Uterus (tissue), 4 donors: ENCODE measurements around the gene ZIC4. TPM values are rescaled to one million over a fixed set of nuclear protein-coding genes. Genes with fewer than 3 reads are reported as not detected.

Source experiments
- DNase-seq, 2 donors: peaks; one replicate each; pipeline ENCODE4 v3.0.0-alpha.2; 2019 to 2020
- H3K27ac ChIP-seq, 2 donors: fragments of 200-600 bp; sonication (generic); 1 replicate in 1 of 2; 2 replicates in 1 of 2; pipeline ENCODE4 v1.5.1; 2016 to 2018
- H3K27me3 ChIP-seq, 2 donors: fragments of 200-600 bp; sonication (generic); one replicate each; pipeline ENCODE4 v1.5.1; 2018 to 2019; ENCODE audit warnings: control low read depth in 1 of 2
- H3K36me3 ChIP-seq, 2 donors: fragments of 200-600 bp; sonication (generic); one replicate each; pipeline ENCODE4 v1.5.1; 2019; ENCODE audit warnings: control low read depth in 1 of 2
- H3K4me1 ChIP-seq, 2 donors: fragments of 200-600 bp; sonication (generic); one replicate each; pipeline ENCODE4 v1.5.1; 2018 to 2019; ENCODE audit warnings: control low read depth in 1 of 2
- H3K4me3 ChIP-seq, 2 donors: fragments of 200-600 bp; sonication (generic); 1 replicate in 1 of 2; 2 replicates in 1 of 2; pipeline ENCODE4 v1.5.1; 2018 to 2019; ENCODE audit warnings: mild to moderate bottlenecking in 1 of 2
- H3K9me3 ChIP-seq, 2 donors: fragments of 200-600 bp; sonication (generic); one replicate each; pipeline ENCODE4 v1.5.1; 2019; ENCODE audit warnings: control low read depth in 1 of 2
- CTCF ChIP-seq, 4 experiments: fragments of 200-600 bp in 2 of 4; fragments of 450-650 bp in 2 of 4; sonication (generic) in 2 of 4; IDR thresholded peaks; one replicate each; pipeline ENCODE4 v1.5.1; 2016 to 2019; ENCODE audit warnings: antibody characterized with exemption in 4 of 4, mild to moderate bottlenecking in 2 of 4, moderate library complexity in 1 of 4
- POLR2A ChIP-seq, 2 donors: fragments of 450-650 bp; IDR thresholded peaks; one replicate each; pipeline ENCODE4 v1.6.1; 2016; ENCODE audit warnings: antibody characterized with exemption in 2 of 2, mild to moderate bottlenecking in 1 of 2, moderate library complexity in 1 of 2
- intact Hi-C: fragments of 100-400 bp; cut with DNase I; formaldehyde crosslinking; loops from one replicate; pipeline ENCODE4 v1.15.1; 2023; ENCODE audit warnings: low total_unique reads
- total RNA-seq, 4 donors: library from RNA; depleted of rRNA in 3 of 4; stranded (reverse); fragments of >200 nt in 3 of 4; gene quantifications; one replicate each; pipeline versions ENCODE4 v1.1.0 to v1.2.4, GENCODE V29; 2014 to 2023
- donor health status: DM: yes; HTN: yes; CAD: no.

The ZIC4 gene
- total RNA-seq, 4 donors from 2014 or later = not detected

GRCh38 chr3:147397155-147397874, 9.0 kb downstream of the ZIC4 start:
- TF ChIP-seq POLR2A (IDR thresholded peaks at IDR 0.05) (no peak), CTCF (IDR thresholded peaks at IDR 0.05) (no peak)
- Histone ChIP-seq H3K27ac (no peak overlapping the region), H3K4me3 (no peak overlapping the region), H3K36me3 (no peaks in the 10 kb centered on the region), H3K4me1 (peaks cover 0 to 18% of the 10 kb centered on the region in 2 donors), H3K27me3 (peaks cover 19 to 83% of the 10 kb centered on the region in 2 donors), H3K9me3 (no peaks in the 10 kb centered on the region)
- no peak for DNase-seq
- intact Hi-C loops = no loop called here

DNA sequence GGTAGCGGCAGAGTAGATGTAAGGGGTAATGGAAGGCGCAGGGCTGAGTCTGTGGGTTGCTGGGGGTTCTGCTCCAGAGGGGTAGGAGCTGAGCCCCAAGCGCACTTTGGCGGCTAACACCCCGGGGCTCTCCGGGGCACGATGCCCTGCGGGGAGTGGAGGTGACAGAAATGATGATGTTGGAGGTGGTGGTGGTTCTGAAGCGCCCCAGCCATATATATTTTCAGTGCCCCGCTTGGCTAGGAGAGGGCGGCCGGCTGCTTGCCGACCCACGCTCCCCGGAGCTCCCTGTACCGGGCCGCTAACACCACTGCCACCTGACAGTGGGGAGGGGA, 9.7 kb downstream of the ZIC4 start:
- TF ChIP-seq CTCF (IDR thresholded peaks at IDR 0.05) (no peak), POLR2A (IDR thresholded peaks at IDR 0.05) (no peak)
- no peak for DNase-seq
- Histone ChIP-seq H3K4me3 (no peak overlapping the region), H3K9me3 (no peaks in the 10 kb centered on the region), H3K27ac (no peak overlapping the region), H3K4me1 (peaks cover 0 to 24% of the 10 kb centered on the region in 2 donors), H3K27me3 (peaks cover 19 to 83% of the 10 kb centered on the region in 2 donors), H3K36me3 (no peaks in the 10 kb centered on the region)
- intact Hi-C loops = no loop called here

- Histone ChIP-seq H3K4me1 (peaks cover 0 to 26% of the 10 kb centered on the region in 2 donors), H3K36me3 (no peaks in the 10 kb centered on the region), H3K27ac (no peak overlapping the region), H3K4me3 (no peak overlapping the region), H3K27me3 (peaks cover 20 to 84% of the 10 kb centered on the region in 2 donors), H3K9me3 (no peaks in the 10 kb centered on the region)
- intact Hi-C loops = no loop called here
- TF ChIP-seq POLR2A (IDR thresholded peaks at IDR 0.05) (no peak), CTCF (IDR thresholded peaks at IDR 0.05) (no peak)
- no peak for DNase-seq
Measured at GRCh38 chr3:147395899-147396711, 10.2 kb downstream of the ZIC4 start.

GRCh38 chr3:147394884-147395225, 11.5 kb downstream of the ZIC4 start:
- TF ChIP-seq CTCF (IDR thresholded peaks at IDR 0.05) = no peak
- peaks cover 28 to 87% of the 10 kb centered on the region in 2 donors for H3K27me3 ChIP-seq
- H3K4me1 ChIP-seq = peaks cover 0 to 26% of the 10 kb centered on the region in 2 donors

More at GRCh38 chr3:147394884-147395225, 11.5 kb downstream of the ZIC4 start:
- Histone ChIP-seq H3K4me3 (no peak overlapping the region), H3K36me3 (no peaks in the 10 kb centered on the region), H3K27ac (no peak overlapping the region), H3K9me3 (no peaks in the 10 kb centered on the region)
- intact Hi-C loops = no loop called here
- no peak for DNase-seq
